ENCODE data around the gene SCN4A.
"Not testable (repeated sequence)": the region's sequence is repeated elsewhere in the genome, so short reads cannot be mapped to it uniquely, and the experiment has no call there.

SCN4A gene

DNA sequence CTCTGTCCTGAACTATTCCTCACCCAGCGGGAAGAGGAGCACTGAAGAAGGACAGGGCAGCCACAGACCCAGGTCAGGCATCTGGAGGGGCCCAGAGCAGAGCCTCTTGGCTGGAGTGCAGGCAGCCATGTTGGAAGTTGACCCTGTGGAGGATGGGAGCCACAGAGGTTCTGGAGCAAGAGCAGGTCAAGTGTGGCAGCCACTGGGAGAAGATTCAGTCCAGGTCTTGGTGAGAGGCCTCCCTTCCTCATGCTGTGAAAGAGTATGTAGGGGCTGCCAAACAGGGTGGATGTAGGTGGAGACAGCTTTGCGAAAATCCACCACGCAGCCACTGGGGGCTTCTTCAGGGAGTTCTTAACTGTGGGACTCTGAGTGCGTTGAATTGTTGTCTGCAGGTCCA, 40.0 kb downstream of the SCN4A start:
- no peak for DNase-seq

GRCh38 chr17:63931981-63932561, 40.6 kb downstream of the SCN4A start, which contains the start of gene CD79B:
Gene CD79B, minus strand, starts transcription at chr17:63932331. Its CDS starts 70 bp downstream, at chr17:63932261.
- no peak for DNase-seq

- no peak for DNase-seq
Observed at GRCh38 chr17:63930951-63931575, 41.7 kb downstream of the SCN4A start.

DNA sequence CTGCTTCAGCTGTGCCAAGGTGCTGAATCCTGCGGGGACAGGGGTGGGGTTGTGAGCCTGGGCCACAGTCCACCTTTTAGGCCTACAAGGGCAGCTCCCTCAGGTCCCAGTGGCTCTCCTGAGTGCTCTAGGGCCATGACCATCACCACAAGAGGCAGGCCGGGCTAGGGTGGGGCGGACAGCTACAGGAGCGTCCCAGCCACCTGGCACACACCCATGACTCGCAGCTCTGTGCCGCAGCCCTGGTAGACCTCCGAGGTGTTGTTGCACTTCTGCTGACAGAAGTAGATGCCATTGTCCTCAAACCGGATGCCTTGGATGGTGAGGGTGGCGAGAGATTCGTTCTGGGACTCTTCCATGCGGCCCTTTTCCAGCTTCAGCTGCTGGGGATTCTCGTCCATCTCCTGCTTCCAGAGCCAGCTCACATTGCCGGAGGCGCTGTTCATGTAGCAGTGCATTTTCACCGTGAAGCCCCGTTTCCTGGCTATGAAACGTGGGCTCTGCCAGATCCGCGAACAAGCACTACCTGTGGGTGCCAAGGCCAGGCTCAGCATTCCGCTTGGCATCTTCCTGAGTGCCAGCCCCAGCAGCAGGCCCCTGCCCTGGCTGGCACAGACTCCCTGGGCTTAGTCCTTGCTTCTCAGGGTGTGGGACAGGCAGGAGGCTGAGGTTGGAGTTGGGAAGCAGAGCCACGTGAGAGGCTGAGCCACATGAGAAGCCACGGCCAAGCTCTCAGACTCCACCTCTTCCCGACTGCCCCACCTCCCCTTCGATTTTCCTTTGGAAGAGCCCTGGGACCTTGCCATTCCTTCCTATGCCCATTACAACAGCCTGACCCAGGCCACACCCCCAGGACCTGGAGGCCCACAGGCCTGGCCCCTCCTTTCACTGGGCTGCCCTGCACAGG, 42.6 kb downstream of the SCN4A start:
- no peak for DNase-seq

DNA sequence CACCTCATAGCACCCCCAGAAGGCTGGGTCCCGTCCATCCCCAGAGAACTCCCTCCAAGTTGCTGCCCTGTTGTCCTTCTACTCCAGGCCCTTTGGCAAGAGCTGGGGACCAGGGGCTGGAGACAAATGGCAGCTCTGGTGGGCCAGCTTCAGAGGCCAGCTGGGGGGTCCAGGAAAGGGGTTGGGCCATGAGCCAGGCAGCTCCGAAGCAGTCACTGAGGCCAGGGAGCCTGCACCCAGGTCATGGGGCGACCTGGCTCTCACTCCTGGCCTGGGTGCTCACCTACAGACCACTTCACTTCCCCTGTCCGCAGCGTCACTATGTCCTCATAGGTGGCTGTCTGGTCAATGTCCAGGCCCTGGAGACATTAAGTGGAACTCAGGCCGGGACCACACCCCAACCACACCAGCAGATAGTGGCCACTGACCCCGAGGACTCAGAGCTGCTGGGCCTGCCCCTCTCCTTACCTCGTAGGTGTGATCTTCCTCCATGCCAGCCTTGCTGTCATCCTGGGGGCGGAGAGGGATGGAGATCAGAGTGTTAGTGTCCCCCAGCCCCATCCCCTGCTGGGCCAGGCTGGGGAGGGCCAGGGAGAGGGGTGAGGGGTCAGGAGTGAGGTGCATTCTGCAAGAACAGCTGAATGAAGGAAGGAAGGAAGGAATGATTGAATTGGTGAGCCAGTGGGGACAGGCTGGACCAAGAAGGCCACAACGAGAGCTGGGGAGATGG, 43.6 kb downstream of the SCN4A start:
- no peak for DNase-seq

- no peak for DNase-seq
Observed at GRCh38 chr17:63928172-63928666, 44.5 kb downstream of the SCN4A start.

DNA sequence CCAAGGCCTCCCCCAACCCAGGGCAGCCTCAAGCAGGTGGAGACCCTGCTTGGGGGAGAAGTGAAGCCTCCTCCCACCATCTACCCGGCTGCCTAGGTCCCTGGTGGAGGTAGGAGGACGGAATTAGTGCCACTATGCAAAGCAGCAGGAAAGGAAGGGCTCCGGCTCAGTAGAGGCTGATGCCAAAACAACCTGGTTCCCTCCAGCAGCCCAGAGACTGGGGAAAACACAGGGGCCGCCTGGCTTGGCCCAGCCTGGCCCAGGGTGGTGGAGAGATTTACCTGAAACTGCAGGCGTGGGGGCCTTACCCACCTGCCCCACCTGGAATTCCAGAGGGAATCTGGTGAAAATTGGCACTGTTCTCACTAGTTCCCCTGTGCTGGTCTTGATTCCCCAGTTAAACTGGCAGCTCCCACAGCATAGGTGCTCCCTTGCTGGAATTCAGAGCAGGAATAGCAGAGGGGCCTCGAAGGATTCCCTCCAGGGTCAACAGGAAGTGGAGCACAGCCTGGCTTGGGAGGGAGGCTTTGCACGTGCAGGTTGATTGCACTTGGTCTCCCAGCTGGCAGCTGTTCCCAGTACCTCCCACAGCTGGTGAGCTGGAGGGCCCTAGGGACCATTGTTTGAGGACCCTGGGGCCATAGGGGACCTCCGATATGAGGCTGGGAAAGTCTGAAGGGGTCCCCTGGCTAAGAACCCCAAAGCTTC, 45.1 kb downstream of the SCN4A start:
- no peak for DNase-seq

DNA sequence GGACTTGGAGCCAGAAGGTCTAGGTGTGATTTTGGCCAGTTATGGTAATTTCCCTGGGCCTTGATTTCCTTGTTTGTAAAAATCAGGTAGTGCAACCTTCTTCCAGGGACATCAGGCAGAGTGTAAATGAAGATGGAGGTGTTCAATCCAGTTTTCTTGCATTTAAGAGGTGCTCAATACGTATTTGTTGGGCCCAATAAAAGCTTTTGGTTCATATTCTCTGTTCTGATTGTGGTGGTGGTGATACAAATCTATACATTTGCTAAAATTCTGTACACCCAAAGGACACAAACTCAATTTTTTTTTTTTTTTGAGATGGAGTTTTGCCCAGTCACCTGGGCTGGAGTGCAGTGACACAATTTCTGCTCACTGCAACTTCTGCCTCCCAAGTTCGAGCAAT, 46.6 kb downstream of the SCN4A start:
- no peak for DNase-seq

DNA sequence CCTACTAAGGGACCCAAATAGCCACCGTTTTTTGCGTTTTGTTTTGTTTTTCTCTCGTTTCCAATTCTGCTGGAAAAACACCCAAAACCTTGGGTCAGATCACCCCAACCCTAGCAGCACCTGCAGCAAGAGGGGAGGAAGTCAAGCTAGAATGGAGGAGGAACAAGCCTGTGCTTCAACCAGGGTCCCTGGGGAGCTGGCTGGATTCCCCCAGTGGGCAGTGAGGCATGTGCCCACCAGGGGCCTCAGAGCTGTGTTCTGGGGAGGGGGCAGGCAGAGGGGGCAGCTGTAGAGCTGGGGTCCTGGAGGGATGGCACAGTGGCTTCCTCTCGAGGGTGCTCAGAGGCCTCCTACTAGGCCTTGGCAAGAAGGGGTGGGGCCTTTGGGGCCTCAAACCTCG, 47.1 kb downstream of the SCN4A start:
- no peak for DNase-seq

- not testable (repeated sequence) for DNase-seq
Observed at GRCh38 chr17:63922402-63922801, 50.3 kb downstream of the SCN4A start.

DNA sequence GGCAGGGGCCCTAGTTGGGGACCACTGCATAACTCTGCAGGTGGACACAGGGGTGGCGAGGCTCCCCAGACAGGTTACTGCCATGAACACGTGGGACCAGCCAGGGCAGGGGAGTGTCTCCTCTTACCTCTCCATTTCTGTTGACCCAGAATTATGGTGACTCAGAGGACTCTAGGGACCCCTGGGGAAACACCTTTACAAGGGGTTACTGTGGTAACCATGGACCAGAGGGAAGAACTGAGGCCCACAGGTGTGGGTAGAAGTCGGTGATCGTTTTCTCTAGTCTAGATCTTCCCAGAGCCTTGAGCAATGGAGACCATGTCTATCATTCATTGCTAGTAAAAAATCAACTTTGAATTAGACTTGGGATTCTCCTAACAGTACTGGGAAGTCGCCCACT, 51.9 kb downstream of the SCN4A start:
- not testable (repeated sequence) for DNase-seq

DNA sequence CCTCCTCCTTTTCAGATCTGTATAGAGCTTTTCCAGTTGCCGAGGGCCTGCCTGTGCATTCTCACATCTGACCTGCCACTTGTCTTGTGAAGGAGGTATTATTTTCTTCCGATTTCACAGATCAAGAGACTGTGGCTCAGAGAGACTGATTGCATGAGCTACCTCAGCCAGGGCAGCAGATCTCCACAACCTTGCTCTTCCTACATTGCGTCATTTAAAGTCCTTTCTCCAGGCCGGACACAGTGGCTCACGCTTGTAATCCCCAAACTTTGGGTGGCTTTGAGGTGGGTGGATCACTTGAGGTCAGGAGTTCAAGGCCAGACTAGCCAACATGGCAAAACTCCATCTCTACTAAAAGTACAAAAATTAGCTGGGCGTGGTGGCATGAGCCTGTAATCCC, 52.7 kb downstream of the SCN4A start:
- not testable (repeated sequence) for DNase-seq

- peak; percentile 39 for DNase-seq
Observed at GRCh38 chr17:63919311-63919723, 53.4 kb downstream of the SCN4A start.

- not testable (repeated sequence) for DNase-seq
Observed at GRCh38 chr17:63918789-63919305, 53.9 kb downstream of the SCN4A start, which contains the start of gene GH1. Gene GH1, minus strand, starts transcription at chr17:63918839. Its CDS starts 63 bp downstream, at chr17:63918776.

- no peak for DNase-seq
Observed at GRCh38 chr17:63918305-63918704, 54.4 kb downstream of the SCN4A start.

DNA sequence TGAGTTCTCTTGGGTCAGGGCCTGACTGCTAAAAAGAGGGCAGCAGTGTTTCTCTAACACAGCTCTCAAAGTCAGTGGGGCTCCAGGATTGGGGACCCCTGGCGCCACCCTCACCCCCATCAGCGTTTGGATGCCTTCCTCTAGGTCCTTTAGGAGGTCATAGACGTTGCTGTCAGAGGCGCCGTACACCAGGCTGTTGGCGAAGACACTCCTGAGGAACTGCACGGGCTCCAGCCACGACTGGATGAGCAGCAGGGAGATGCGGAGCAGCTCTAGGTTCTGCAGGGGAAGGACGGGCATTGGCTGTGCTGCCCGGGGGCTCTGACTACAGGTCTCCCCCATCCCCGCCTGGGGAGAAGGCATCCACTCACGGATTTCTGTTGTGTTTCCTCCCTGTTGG, 55.1 kb downstream of the SCN4A start:
- DNase-seq = no peak

DNA sequence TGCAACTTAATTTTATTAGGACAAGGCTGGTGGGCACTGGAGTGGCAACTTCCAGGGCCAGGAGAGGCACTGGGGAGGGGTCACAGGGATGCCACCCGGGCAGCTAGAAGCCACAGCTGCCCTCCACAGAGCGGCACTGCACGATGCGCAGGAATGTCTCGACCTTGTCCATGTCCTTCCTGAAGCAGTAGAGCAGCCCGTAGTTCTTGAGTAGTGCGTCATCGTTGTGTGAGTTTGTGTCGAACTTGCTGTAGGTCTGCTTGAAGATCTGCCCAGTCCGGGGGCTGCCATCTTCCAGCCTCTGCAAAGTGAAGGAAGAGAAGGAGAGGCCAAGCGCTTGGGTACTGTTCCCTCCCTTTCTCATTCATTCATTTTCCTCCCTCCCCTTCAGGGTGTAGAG, 55.5 kb downstream of the SCN4A start:
- DNase-seq = not testable (repeated sequence)

DNA sequence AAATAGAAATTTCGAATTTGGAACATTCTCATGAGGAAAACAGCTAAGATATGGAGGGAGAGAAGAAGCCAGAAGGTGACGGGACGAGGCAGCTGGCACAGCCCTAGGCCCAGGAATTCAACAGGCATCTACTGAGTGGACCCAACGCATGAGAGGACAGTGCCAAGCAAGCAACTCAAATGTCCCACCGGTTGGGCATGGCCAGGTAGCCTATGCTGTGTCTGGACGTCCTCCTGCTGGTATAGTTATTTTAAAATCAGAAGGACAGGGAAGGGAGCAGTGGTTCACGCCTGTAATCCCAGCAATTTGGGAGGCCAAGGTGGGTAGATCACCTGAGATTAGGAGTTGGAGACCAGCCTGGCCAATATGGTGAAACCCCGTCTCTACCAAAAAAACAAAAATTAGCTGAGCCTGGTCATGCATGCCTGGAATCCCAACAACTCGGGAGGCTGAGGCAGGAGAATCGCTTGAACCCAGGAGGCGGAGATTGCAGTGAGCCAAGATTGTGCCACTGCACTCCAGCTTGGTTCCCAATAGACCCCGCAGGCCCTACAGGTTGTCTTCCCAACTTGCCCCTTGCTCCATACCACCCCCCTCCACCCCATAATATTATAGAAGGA, 56.0 kb downstream of the SCN4A start:
- DNase-seq = no peak

DNA sequence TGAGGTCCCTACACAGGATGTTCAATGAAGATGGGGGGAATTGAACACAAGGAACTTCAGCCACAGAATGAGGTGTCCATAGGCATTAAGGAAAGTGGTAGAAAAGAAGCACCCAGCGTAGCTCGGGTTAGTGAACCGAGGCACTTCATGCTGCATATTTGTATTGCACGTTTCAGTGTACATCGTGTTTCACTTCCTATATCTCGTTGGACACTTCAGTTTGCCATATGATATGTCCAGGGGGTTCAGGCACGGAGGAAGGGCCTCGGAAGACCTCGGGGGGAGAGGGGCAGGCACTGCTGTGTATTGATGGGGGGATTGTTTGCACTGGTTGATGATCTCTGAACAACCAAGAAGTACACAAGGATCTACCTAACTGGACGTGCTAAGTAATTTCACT, 57.0 kb downstream of the SCN4A start:
- not testable (repeated sequence) for DNase-seq

DNA sequence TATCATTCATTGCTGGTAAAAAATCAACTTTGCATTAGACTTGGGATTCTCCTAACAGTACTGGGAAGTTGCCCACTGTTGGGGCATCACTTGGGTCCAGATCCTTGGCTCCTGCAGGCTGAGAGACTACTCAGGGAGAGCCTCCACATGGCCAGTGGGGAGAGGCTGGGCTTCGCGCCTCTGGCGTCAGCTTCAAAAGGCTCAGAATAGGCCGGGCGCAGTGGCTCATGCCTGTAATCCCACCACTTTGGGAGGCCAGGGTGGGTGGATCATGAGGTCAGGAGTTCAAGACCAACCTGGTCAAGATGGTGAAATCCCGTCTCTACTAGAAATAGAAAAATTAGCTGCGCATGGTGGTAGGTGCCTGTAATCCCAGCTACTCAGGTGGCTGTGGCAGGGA, 58.2 kb downstream of the SCN4A start:
- no peak for DNase-seq

DNA sequence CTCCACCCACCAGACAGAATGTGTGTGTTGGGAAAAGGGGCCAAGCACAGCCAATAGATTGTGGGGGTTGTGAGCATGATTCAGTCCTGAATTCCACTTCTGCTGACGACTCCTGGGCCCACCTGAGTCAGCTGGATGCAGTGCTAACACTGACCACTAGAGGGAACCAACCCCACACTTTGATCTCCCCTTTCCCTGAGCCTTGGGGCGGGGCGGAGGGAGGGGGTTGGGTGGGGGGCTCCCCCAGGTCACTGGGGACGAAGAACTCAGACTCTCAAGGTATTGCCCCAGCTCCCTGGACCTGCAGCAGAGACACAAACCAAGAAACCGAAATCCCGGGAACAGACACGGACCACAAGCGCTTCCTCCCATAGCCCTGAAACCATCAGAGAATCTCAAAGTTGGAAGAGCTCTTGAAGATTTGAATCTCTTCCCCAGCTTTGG, 61.0 kb downstream of the SCN4A start:
- DNase-seq = no peak
